H1 (cell line): ENCODE measurements around the gene TRIM47.

ENCODE experiments used
- CTCF ChIP-seq, 3 experiments: IDR thresholded peaks; 1 replicate in 2 of 3; 2 replicates in 1 of 3; pipeline versions ENCODE4 v1.5.1 to v1.6.1; 2011; ENCODE audit warnings: low read length in 3 of 3, mild to moderate bottlenecking in 3 of 3, inconsistent platforms in 2 of 3, low read depth in 1 of 3, moderate library complexity in 1 of 3; ENCODE audit not compliant: insufficient read depth in 1 of 3; ENCODE audit errors: control extremely low read depth in 1 of 3
- GTF2F1 ChIP-seq: IDR thresholded peaks from 2 replicates; pipeline ENCODE4 v1.6.1; 2012; ENCODE audit warnings: low read depth, low read length, improper control_type of control experiment, borderline replicate concordance
- HDAC2 ChIP-seq, 2 experiments: fragments of 300-600 bp in 1 of 2; sonication (generic) in 1 of 2; IDR thresholded peaks; 2 replicates each; pipeline ENCODE4 v1.6.1; 2011 to 2012; ENCODE audit warnings: low read depth in 2 of 2, low read length in 2 of 2, mild to moderate bottlenecking in 2 of 2, moderate library complexity in 2 of 2, borderline replicate concordance in 1 of 2, inconsistent platforms in 1 of 2
- MAFK ChIP-seq: IDR thresholded peaks from 2 replicates; pipeline ENCODE4 v1.6.1; 2012; ENCODE audit warnings: low read depth, mild to moderate bottlenecking, improper control_type of control experiment, low read length
- POLR2A ChIP-seq, 2 experiments: IDR thresholded peaks; 1 replicate in 1 of 2; 2 replicates in 1 of 2; pipeline ENCODE4 v1.6.1; 2011; ENCODE audit warnings: low read depth in 2 of 2, low read length in 2 of 2, mild to moderate bottlenecking in 2 of 2; ENCODE audit errors: control extremely low read depth in 1 of 2
- POLR2AphosphoS5 ChIP-seq: IDR thresholded peaks from 2 replicates; pipeline ENCODE4 v1.6.1; 2011; ENCODE audit warnings: low read depth, low read length
- RXRA ChIP-seq: IDR thresholded peaks from 2 replicates; pipeline ENCODE4 v1.6.1; 2011; ENCODE audit warnings: low read depth, mild to moderate bottlenecking, low read length, moderate library complexity; ENCODE audit not compliant: insufficient read depth
- SP1 ChIP-seq: IDR thresholded peaks from 2 replicates; pipeline ENCODE4 v1.6.1; 2011; ENCODE audit warnings: low read depth, low read length
- YY1 ChIP-seq: IDR thresholded peaks from 2 replicates; pipeline ENCODE4 v1.6.1; 2011; ENCODE audit warnings: low read depth, mild to moderate bottlenecking, low read length
- ZNF274 ChIP-seq: IDR thresholded peaks from 2 replicates; pipeline ENCODE4 v1.7.0; 2012; ENCODE audit warnings: low read length, borderline replicate concordance; ENCODE audit errors: extremely low read depth

- TF ChIP-seq POLR2AphosphoS5 (no peak; the same call in 1 of the 2 replicates), CTCF (IDR thresholded peaks at IDR 0.05; ENCODE audit: control extremely low read depth in 1 of 3, insufficient read depth in 1 of 3, low read depth in 1 of 3, low read length in 3 of 3) (no peak), POLR2A (IDR thresholded peaks at IDR 0.05; ENCODE audit: control extremely low read depth in 1 of 2, low read depth in 2 of 2, low read length in 2 of 2) (no peak), GTF2F1 (no peak), YY1 (no peak), HDAC2 (IDR thresholded peaks at IDR 0.05; ENCODE audit: borderline replicate concordance in 1 of 2, low read depth in 2 of 2, low read length in 2 of 2) (no peak), SP1 (no peak), RXRA (no peak), MAFK (no peak), ZNF274 (no peak)
Observed at GRCh38 chr17:75891605-75892555, 13.5 kb upstream of the TRIM47 start.
